ENCODE data around the gene LACTBL1.

DNA sequence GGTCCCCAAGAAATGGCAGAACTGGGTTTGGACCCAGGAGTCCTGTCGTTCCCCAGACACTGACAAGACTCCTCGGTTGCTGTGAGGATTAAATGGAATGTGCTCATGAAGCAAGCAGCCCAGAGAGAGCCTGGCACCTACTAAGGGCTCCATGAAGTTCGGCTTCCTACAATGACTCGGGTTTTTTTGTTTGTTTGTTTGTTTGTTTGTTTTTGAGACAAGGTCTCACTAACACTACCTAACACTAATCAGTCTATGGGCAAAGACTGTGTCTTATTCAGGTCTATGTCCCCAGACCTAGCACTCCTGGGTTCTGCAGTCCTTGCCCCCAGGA lies 3.4 kb upstream of the LACTBL1 start:
- TF ChIP-seq CTCF (conservative IDR thresholded peaks at IDR 0.05; ENCODE audit: low read depth, low read length) (no peak), MXI1 (IDR thresholded peaks at IDR 0.05; ENCODE audit: borderline replicate concordance, low read depth, low read length) (no peak), POLR2A (IDR thresholded peaks at IDR 0.05; ENCODE audit: low read depth, low read length) (no peak), RAD21 (IDR thresholded peaks at IDR 0.05; ENCODE audit: low read length) (no peak), BHLHE40 (IDR thresholded peaks at IDR 0.05; ENCODE audit: low read depth, low read length) (no peak), RFX5 (IDR thresholded peaks at IDR 0.05; ENCODE audit: low read depth, low read length) (no peak), RCOR1 (IDR thresholded peaks at IDR 0.05; ENCODE audit: insufficient replicate concordance, low read length) (no peak), CEBPB (IDR thresholded peaks at IDR 0.05; ENCODE audit: low read depth, low read length) (no peak)
- TF ChIP-seq, protein P1, sequence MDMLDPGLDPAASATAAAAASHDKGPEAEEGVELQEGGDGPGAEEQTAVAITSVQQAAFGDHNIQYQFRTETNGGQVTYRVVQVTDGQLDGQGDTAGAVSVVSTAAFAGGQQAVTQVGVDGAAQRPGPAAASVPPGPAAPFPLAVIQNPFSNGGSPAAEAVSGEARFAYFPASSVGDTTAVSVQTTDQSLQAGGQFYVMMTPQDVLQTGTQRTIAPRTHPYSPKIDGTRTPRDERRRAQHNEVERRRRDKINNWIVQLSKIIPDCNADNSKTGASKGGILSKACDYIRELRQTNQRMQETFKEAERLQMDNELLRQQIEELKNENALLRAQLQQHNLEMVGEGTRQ (IDR thresholded peaks at IDR 0.05; ENCODE audit: low read depth, low read length), result no peak
